ENCODE data around the gene OGA.
"Not testable (repeated sequence)": the region's sequence is repeated elsewhere in the genome, so short reads cannot be mapped to it uniquely, and the experiment has no call there.

The OGA gene

DNA sequence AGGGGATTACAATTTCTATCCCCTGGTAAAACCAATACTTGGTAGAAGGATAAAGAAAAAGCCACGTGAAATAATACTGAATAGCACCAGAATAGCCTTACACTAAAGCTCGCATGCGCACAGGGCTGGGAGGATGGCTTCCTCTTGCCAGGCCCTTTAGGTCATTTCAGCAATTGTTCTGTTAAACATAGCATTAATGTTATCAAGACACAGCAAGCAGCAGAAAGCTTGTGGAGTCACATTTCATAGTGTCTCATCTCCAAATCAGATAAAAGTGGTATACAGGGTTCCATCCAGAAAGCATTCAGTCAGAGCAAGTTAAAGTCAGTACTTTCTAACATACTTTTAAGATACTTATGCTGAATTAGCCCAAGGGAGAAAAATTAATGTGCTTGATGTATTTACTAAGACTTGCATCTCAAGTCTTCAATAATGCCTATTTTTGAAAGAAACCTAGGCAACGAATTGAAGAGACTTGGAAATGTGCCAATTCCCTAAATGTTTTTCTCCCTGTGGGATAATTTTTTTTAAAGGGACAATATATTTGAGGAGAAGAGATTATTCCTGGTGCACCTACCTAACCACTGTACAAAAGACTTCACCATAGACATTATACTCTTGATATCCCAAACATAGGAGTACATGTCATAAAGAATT lies 20.7 kb downstream of the OGA start:
- no peak for DNase-seq (ENCODE audit: low spot score)

GRCh38 chr10:101793526-101793925 lies 24.7 kb downstream of the OGA start:
- no peak for DNase-seq (ENCODE audit: low spot score)

DNA sequence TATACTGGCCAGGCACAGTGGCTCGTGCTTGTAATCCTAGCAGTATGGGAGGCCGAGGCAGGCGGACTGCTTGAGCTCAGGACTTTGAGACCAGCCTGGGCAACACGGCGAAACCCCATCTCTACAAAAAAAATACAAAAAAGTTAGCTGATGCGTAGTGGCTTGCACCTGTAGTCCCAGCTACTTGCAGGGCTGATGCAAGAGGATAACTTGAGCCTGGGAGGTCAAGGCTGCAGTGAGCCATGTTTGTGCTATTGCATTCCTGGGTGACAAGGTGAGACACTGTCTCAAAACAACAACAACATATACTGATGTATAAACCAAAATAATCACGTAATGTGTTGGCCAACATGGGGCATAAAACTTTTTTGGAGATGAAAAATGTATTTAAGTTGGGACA lies 28.6 kb downstream of the OGA start:
- no peak for DNase-seq (ENCODE audit: low spot score)

- not testable (repeated sequence) for DNase-seq (ENCODE audit: low spot score)
Observed at GRCh38 chr10:101789231-101789630, 29.0 kb downstream of the OGA start.

DNA sequence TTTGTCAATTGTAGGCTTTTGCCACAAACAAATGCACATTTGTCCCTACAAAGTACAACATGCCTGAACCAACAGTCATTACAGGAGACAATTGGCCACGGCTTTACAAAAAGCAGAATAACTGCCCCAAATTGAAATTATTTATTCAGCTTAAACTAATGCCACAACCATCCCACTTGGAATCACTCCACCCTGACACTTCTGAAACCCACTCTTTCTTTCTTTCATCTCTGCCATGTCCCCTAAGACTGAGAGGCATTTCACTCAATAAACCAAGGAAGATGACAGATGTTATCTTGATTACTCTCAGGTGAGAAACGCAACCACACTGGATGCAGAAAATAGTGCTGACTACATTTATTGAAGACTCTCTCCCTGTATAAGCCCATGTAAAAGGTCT lies 32.4 kb downstream of the OGA start:
- no peak for DNase-seq (ENCODE audit: low spot score)

- DNase-seq (ENCODE audit: low spot score) = no peak
Observed at GRCh38 chr10:101784558-101784957, 33.7 kb downstream of the OGA start.

DNA sequence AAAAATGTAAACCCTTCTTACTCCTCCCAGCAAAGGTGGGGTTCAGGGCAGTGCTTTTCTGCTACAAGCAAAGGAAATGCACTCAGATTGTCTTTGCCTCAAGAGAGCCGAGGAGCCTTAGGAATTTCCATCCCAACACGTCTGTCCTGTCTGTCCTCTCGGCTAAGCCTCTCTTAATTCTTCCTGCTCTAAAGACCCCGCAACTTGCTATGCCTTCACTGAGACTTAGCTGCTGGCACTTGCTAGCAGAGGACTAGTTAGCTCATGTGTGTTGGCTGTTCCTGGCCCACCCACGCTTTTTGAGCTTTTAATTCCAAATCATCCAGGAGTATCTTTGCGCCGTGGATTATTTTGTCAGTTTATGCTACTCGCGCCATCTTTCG lies 34.5 kb downstream of the OGA start:
- peak; percentile 48 for DNase-seq (ENCODE audit: low spot score)

DNA sequence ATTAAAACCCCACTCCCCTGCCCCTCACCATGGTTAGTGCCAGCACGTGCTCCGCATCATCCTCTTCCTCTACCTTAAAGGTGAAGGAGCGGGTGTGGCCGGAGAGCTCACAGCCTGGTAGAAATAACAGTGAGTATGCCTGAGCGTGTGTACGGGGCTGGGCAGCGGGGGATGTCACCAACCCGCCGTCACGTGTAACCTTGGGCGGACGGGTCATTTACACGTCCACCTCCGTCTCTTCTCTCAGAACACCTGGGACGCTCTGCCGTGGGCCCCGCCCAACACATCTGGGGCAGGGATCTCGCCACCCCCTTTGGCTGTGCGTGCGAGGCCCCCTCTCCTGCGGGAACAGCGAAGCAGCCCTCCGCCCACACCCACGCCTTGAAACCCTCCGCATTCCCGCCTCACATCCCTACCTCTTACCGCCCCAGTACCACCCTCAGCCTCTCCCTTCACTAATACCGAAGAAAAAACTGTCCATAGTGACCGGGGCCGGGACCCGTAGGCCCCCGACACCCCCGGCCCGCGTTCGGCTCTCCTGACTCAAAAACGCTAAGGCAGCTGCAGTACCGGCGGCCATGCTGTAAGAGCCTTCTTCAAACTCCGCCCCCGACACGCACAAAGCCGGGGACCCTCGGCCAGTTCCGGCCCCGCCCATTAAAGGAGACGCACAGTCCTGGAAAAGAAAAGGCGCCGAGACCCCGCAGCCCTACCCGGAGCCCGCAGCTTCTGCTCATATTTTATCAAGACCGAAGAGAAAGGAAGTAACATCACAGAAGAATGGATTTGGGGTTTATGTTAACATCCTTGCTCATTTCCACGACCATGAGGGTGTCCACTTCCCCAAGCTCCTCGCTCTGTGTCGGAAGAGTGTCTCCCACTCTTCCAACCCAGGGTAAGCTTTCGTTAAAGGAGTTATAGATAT lies 35.2 kb downstream of the OGA start, which contains the start of gene NPM3:
NPM3 (minus strand) TSS at position 636 of the 925 bp plus-strand sequence; CDS start at position 580, 56 bp downstream.
- peak; percentile 93 for DNase-seq (ENCODE audit: low spot score)

DNA sequence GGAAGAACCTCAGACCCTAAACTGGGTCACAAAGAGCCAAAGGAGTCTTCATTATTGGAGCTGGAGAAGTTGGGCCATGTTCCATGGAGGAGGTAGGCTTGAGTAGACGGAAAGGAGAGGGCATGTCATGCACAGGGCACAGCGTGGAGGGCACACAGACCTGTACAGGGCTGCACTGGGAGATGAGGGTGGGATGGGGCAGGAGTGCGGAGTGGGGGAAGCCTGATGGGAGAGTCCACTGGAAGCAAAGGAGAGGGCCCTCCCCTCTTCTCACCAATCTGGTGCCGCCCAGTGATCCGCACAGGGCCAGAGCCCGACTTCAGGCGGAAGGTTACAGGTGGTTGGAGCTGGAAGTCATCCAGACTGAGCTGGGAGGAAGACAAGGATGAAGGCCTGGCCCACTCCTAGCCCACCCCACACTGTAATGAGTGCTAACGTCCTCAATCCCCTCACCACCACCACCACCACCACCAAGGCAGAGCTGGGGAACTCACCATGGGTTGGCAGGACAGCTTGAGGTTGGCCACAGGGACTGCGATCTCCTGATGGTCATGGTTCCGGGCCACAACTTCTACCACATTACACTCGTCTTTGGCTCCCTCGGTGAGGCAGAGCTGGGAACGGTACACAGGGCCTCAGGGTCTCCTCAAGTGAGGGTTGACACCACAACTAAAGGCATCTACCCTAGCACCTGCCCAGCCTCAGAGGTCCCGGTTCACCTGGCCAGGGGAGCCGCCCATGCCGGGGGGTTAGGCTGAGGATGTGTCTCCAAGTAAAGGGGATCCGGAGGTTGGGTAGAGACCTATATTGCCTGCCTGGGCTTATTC lies 36.0 kb downstream of the OGA start:
- peak; percentile 46 for DNase-seq (ENCODE audit: low spot score)

- no peak for DNase-seq (ENCODE audit: low spot score)
Observed at GRCh38 chr10:101781655-101781983, 36.6 kb downstream of the OGA start.

DNA sequence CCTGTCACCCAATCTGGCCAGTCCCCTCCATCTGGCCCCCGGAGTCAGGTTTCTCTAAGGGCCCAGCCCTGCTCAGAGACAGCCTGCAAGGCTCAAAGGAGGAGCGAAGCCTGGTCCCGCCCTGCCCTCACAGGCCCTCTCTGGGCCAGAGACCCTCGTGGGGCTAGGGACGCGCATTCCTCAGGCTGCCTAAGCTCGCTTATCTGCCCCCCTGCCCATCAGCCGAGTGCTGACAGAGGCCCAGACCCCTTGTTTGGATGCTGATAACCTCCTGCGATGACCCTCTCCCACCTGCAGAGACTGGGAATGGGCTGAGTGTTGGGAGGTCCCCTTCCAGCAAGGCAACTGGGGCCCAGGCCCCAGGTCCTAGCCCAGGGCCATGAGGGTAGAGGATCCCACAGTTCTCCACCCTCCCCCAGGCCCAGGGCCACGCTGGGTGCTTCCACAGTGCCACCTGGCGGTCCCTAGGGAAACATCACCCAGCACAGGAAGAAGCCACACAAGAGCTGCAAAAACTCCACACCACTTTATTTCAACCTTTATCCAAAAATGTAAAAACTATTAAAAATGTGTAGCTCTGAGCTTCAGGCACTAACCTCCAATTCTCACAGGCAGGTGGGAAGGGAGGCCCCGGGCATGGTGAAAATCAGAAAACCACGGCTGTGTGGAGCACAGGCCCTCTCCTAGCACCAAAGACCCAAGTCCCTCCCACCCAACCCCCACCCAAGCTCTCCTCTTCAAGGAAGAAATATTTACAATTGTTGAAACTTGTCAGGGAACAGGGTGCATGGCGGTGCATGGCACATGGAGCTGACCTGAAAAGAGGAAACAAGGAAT lies 37.2 kb downstream of the OGA start:
- DNase-seq (ENCODE audit: low spot score) = peak; percentile 83

DNA sequence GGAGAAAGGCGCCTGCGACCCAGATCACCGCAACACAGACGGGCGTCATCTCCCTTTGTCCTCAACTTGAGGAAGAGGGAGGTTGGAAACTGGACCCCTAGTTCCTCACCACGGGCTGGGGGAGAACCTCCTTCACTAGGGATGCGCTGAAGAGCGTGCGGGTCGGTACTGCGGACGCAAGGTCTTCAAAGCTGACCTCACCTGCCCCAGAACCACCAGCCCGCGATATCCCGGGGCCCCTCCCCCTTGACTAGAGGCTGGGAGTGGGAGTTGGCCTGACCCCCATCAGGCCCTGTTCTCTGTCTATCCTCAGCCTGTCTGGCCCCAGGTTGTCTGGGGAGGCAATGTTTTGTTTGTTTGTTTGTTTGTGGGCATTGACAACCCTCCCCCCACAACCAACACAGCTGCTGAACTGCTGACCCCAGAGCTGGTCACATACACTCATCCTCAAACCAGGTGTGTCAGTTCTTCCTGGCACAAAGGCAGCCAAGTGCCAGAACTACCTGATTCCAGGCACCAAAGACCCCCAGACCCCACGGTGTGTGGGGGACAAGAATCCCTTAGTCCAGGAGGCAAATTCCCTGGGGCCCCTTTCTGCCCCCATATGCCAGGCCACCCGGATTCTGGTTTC lies 37.9 kb downstream of the OGA start:
- no peak for DNase-seq (ENCODE audit: low spot score)

GRCh38 chr10:101779544-101780186 lies 38.6 kb downstream of the OGA start:
- peak; percentile 93 for DNase-seq (ENCODE audit: low spot score)

GRCh38 chr10:101778781-101779543 lies 39.3 kb downstream of the OGA start:
- peak; percentile 77 for DNase-seq (ENCODE audit: low spot score)

DNA sequence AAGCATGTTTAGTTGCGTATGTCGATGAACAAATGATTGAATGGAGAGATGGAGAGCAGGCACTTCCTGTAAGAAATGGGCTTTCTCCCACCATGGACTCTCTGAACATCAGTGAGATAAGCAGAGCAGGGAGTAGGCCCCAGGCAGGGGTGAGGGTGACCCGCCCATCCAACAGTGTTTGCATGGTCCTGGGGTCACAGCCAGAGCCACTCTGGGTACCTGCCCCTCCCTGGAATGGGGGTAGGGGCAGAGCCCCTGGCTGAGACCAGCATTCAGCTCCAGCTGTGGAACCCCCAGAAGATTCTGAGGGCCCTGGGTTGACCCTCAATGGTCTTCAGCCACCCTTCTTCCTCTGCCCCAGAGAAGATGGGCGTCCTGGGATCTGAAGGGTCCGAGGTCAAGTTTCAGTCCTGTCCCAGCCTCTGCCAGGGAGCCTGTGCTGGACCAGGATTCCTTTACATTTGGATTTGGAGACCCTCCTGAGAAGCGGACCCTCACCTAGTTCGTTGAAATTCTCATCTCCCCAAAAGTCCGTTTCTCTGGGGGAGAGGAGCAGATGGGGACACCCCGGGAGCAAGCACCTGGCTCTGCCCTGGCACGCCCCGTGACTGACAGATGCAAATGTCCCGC lies 40.0 kb downstream of the OGA start:
- no peak for DNase-seq (ENCODE audit: low spot score)

DNA sequence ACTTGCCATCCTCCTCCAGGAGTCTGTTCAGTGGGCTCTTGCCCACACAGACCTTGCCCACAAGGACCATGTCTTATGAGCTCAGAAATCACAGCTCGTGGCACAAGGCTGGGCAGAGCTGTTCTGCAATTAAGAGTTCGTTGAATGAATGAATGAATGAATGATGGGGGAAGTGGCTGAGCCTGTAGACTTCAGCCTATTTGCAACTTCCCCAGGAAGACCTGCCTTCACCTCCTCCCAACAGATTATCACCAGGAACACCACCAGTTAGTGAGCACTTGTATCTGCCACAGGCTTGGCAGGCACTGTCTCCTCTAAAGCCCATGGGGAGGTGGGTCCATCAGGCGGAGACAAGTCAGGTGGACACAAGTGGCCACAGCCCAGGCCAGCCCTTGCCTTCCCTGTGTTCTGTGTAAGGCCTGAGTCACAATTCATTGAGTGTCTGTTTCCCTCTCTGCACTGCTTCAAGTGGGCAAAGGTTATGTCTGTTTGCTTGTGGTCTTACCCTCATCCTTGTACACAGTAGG lies 40.6 kb downstream of the OGA start:
- no peak for DNase-seq (ENCODE audit: low spot score)

DNA sequence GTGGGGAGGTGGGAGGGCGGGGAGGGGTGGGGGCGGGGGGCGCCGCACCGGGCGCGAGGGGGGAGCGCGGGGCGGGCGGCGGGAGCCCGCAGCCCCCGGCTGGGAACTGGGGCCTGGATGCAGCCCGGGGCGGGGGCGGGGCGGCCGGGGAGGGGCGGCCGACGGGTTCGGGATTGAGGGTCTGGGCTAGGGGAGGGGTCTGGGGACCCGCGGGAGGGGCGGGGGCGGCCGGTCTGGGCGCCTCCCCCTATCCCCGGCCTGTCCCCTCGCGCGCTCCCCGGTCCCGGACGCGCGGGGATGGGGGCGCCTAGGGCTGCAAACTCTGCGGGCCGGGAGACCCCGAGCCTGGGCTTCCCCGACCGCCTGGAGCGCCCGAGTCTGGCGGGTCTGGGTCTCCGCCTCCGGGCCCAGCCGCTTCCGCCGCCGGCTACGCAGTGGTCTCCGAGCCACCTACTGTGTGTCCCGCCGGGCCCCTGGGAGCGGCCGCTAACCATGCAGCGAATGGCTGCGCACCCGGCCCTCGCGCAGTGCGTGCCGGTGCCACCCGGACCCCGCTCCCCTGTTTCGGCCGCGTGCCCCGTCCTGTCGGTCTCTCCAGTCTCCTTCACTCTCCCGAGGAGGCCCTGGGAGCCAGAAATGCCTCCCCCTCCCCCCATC lies 42.0 kb downstream of the OGA start:
- DNase-seq (ENCODE audit: low spot score) = no peak
